NCI-H2196 treated with DMSO at 0.1 percent for 48 hours (cell line): ENCODE measurements around the gene KIF5C.

ENCODE experiments used
- DNase-seq: peaks from one replicate; lab custom pipeline; 2025; ENCODE audit not compliant: unreplicated experiment; lab: John Stamatoyannopoulos, UW

The KIF5C gene

GRCh38 chr2:148922776-148923475 lies 47.9 kb downstream of the KIF5C start:
- DNase-seq: no peak

GRCh38 chr2:148924514-148925178 lies 49.6 kb downstream of the KIF5C start:
- no peak for DNase-seq

- DNase-seq: no peak
These were observed 51.4 kb downstream of the KIF5C start for GRCh38 chr2:148926291-148926961.

- DNase-seq: no peak
These were observed 52.0 kb downstream of the KIF5C start for GRCh38 chr2:148926981-148927401.

GRCh38 chr2:148928395-148928794 lies 53.4 kb downstream of the KIF5C start:
- no peak for DNase-seq

- DNase-seq: no peak
These were observed 55.2 kb downstream of the KIF5C start for GRCh38 chr2:148930046-148930775.

GRCh38 chr2:148932536-148932935 lies 57.5 kb downstream of the KIF5C start:
- no peak for DNase-seq

- DNase-seq: no peak
These were observed 58.4 kb downstream of the KIF5C start for GRCh38 chr2:148933456-148933855.

- DNase-seq: no peak
These were observed 60.8 kb downstream of the KIF5C start for GRCh38 chr2:148935791-148936190.

GRCh38 chr2:148936857-148937450 lies 61.9 kb downstream of the KIF5C start:
- no peak for DNase-seq

GRCh38 chr2:148939271-148939670 lies 64.2 kb downstream of the KIF5C start:
- no peak for DNase-seq

GRCh38 chr2:148943097-148943496 lies 68.1 kb downstream of the KIF5C start:
- no peak for DNase-seq

- DNase-seq: no peak
These were observed 69.5 kb downstream of the KIF5C start for GRCh38 chr2:148944536-148944935.

- no peak for DNase-seq
These were observed 72.3 kb downstream of the KIF5C start for GRCh38 chr2:148947299-148947698.

GRCh38 chr2:148948868-148949267 lies 73.8 kb downstream of the KIF5C start:
- no peak for DNase-seq

GRCh38 chr2:148949348-148949747 lies 74.3 kb downstream of the KIF5C start:
- no peak for DNase-seq

- DNase-seq: no peak
These were observed 77.6 kb downstream of the KIF5C start for GRCh38 chr2:148952621-148953020.

- DNase-seq: no peak
These were observed 78.4 kb downstream of the KIF5C start for GRCh38 chr2:148953426-148953825.

- no peak for DNase-seq
These were observed 79.5 kb downstream of the KIF5C start for GRCh38 chr2:148954536-148954935.

- DNase-seq: peak; percentile 37
These were observed 80.8 kb downstream of the KIF5C start for GRCh38 chr2:148955798-148956197.

GRCh38 chr2:148957023-148957422 lies 82.0 kb downstream of the KIF5C start:
- DNase-seq: no peak
